DND-41 (cell line): ENCODE results near the gene NBPF1.
"Not testable (repeated sequence)": the region's sequence is repeated elsewhere in the genome, so short reads cannot be mapped to it uniquely, and the experiment has no call there.

Experiments used
- ATAC-seq: fragments of 200-7000 bp; cut with Tn5 transposase; 3 replicates; pipeline ENCODE4 v1.9.1; 2021; ENCODE audit warnings: low read depth; ENCODE audit not compliant: insufficient read depth
- DNase-seq: peaks from one replicate; pipeline ENCODE4 v3.0.0-alpha.2; 2020
- H2AFZ ChIP-seq: 2 replicates; pipeline ENCODE4 v1.6.0; 2012; ENCODE audit warnings: low read depth, low read length
- H3K27ac ChIP-seq: 2 replicates; pipeline ENCODE4 v1.5.1; 2012; ENCODE audit warnings: low read length, inconsistent platforms
- H3K27me3 ChIP-seq: fragments of 200-600 bp; sonication (generic); 2 replicates; pipeline ENCODE4 v1.6.0; 2012; ENCODE audit warnings: low read length, mild to moderate bottlenecking, inconsistent platforms; ENCODE audit not compliant: insufficient read depth, poor library complexity
- H3K36me3 ChIP-seq: 2 replicates; pipeline ENCODE4 v1.5.1; 2012; ENCODE audit warnings: low read length, inconsistent platforms; ENCODE audit not compliant: insufficient read depth
- H3K4me1 ChIP-seq: 2 replicates; pipeline ENCODE4 v1.5.1; 2012; ENCODE audit warnings: mild to moderate bottlenecking, low read length; ENCODE audit not compliant: insufficient read depth
- H3K4me2 ChIP-seq: 2 replicates; pipeline ENCODE4 v1.6.0; 2012; ENCODE audit warnings: mild to moderate bottlenecking, moderate library complexity, low read length, inconsistent platforms; ENCODE audit not compliant: insufficient read depth
- H3K4me3 ChIP-seq, 2 experiments: fragments of 200-600 bp in 1 of 2; shearing (Covaris generic) in 1 of 2; 2 replicates each; pipeline ENCODE4 v1.5.1; 2012 to 2016; ENCODE audit warnings: inconsistent platforms in 2 of 2, low read length in 2 of 2, mild to moderate bottlenecking in 2 of 2, low read depth in 1 of 2, moderate library complexity in 1 of 2
- H3K79me2 ChIP-seq: 2 replicates; pipeline ENCODE4 v1.6.0; 2012; ENCODE audit warnings: low read length, inconsistent platforms; ENCODE audit not compliant: insufficient read depth
- H3K9ac ChIP-seq: 2 replicates; pipeline ENCODE4 v1.6.0; 2012; ENCODE audit warnings: low read depth, mild to moderate bottlenecking, inconsistent platforms, low read length, moderate library complexity
- H3K9me3 ChIP-seq: 2 replicates; pipeline ENCODE4 v1.5.1; 2012; ENCODE audit warnings: low read length, moderate library complexity, mild to moderate bottlenecking, inconsistent platforms; ENCODE audit not compliant: insufficient read depth, severe bottlenecking
- H4K20me1 ChIP-seq: 2 replicates; pipeline ENCODE4 v1.6.0; 2012; ENCODE audit warnings: low read length; ENCODE audit not compliant: insufficient read depth

Gene NBPF1

GRCh38 chr1:16648756-16649155 lies 35.4 kb upstream of the NBPF1 start:
- DNase-seq, H3K4me3 ChIP-seq, H3K9me3 ChIP-seq, H2AFZ ChIP-seq, H3K79me2 ChIP-seq, H4K20me1 ChIP-seq, H3K27ac ChIP-seq, H3K9ac ChIP-seq, H3K4me2 ChIP-seq, ATAC-seq, H3K36me3 ChIP-seq, H3K27me3 ChIP-seq: not testable (repeated sequence)
- H3K4me1 ChIP-seq = peaks cover 14% of the 10 kb centered on the region

- Histone ChIP-seq H3K79me2 (peaks cover 15% of the 10 kb centered on the region), H3K4me1 (peaks cover 19% of the 10 kb centered on the region)
- ATAC-seq, H3K9me3 ChIP-seq, H3K4me3 ChIP-seq, H3K4me2 ChIP-seq, H4K20me1 ChIP-seq, DNase-seq, H3K9ac ChIP-seq, H2AFZ ChIP-seq, H3K27me3 ChIP-seq, H3K27ac ChIP-seq, H3K36me3 ChIP-seq: not testable (repeated sequence)
These were observed 34.9 kb upstream of the NBPF1 start for GRCh38 chr1:16648250-16648649.

- not testable (repeated sequence) for DNase-seq, ATAC-seq, H3K27me3 ChIP-seq
These were observed 34.1 kb upstream of the NBPF1 start for GRCh38 chr1:16647179-16648176.

GRCh38 chr1:16646716-16647115 lies 33.4 kb upstream of the NBPF1 start:
- H4K20me1 ChIP-seq, H3K9ac ChIP-seq, H3K27ac ChIP-seq, H3K27me3 ChIP-seq, H3K4me2 ChIP-seq, H3K4me3 ChIP-seq, H2AFZ ChIP-seq, DNase-seq, H3K9me3 ChIP-seq, ATAC-seq: not testable (repeated sequence)
- H3K4me1 ChIP-seq = peaks cover 33% of the 10 kb centered on the region
- H3K36me3 ChIP-seq = peaks cover 11% of the 10 kb centered on the region; the same call in 1 of the 2 replicates
- peaks cover 30% of the 10 kb centered on the region for H3K79me2 ChIP-seq

More at GRCh38 chr1:16647179-16648176, 34.1 kb upstream of the NBPF1 start:
- peaks cover 22% of the 10 kb centered on the region for H3K79me2 ChIP-seq
- not testable (repeated sequence) for H3K9me3 ChIP-seq, H3K36me3 ChIP-seq, H3K4me3 ChIP-seq, H3K4me2 ChIP-seq, H4K20me1 ChIP-seq, H2AFZ ChIP-seq, H3K27ac ChIP-seq, H3K9ac ChIP-seq
- peaks cover 27% of the 10 kb centered on the region for H3K4me1 ChIP-seq

- H3K4me3 ChIP-seq, H3K27me3 ChIP-seq, H3K27ac ChIP-seq, H3K9ac ChIP-seq, H3K4me2 ChIP-seq, H4K20me1 ChIP-seq, ATAC-seq, DNase-seq, H2AFZ ChIP-seq, H3K9me3 ChIP-seq: not testable (repeated sequence)
- peaks cover 36% of the 10 kb centered on the region for H3K79me2 ChIP-seq
- H3K36me3 ChIP-seq = peaks cover 11% of the 10 kb centered on the region; the same call in 1 of the 2 replicates
- H3K4me1 ChIP-seq = peaks cover 33% of the 10 kb centered on the region
These were observed 32.8 kb upstream of the NBPF1 start for GRCh38 chr1:16646061-16646664.

GRCh38 chr1:16645271-16646060 lies 32.1 kb upstream of the NBPF1 start:
- not testable (repeated sequence) for DNase-seq, H3K27me3 ChIP-seq, H3K9me3 ChIP-seq, H4K20me1 ChIP-seq, ATAC-seq
- H3K79me2 ChIP-seq = peaks cover 40% of the 10 kb centered on the region
- H3K9ac ChIP-seq = peak overlapping the region; percentile 74
- peaks cover 33% of the 10 kb centered on the region for H3K4me1 ChIP-seq
- peak overlapping the region in 1 of 2 experiments; percentile 69; a peak in 3 of 4 replicates for H3K4me3 ChIP-seq
- H3K27ac ChIP-seq = peak overlapping the region; percentile 72
- H2AFZ ChIP-seq = peak overlapping the region; percentile 79
- H3K36me3 ChIP-seq = peaks cover 11% of the 10 kb centered on the region; the same call in 1 of the 2 replicates
- H3K4me2 ChIP-seq = peak overlapping the region; percentile 79
